Measurements from ENCODE around the gene ZNF182. TPM values are rescaled to one million over a fixed set of nuclear protein-coding genes. Genes with fewer than 3 reads are reported as not detected.
"Not testable (repeated sequence)": the region's sequence is repeated elsewhere in the genome, so short reads cannot be mapped to it uniquely, and the experiment has no call there.

The ZNF182 gene
- total RNA-seq (1 to 10 TPM; 3.9 to 6.4 (median 4.2) TPM), polyA plus RNA-seq (1 to 10 TPM in 1 of 3 donors, under 1 TPM in 2; 0.60 to 3.7 (median 0.92) TPM)

DNA sequence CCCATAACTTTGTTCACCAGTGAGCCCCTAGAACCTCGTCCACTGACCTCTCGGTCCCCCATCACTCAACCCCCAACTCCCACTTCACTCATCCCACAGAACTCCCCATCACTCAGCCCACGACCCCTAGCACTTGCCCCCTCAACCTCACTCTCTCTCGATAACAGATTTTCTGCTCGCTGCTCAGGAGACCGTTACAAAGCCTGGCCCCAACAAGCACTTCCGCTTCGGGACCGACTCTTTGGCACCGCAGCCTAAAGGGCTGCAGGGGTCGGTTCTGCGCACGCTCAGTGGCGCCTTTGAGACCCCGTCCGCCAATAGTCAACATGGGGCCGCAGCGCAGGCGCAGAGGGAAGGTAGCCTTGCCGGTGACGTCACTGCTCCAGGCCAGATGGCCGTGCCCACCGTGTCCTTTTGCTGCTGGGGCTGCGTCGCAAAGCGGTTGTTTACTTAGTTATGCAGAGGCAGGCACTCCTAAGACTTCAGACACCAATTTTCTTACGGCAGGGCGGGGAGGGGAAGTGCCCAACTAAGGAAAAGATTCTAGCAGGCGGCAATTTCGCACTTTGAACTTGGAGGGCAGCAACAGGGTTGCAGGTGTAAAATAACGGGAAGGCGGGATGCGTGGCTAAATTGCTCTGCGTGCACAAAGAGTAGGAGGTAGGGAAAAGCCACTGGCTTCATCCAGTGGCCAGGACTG, at the start of gene ZNF182:
Gene ZNF182, minus strand, starts transcription at position 232 of the 700 bp plus-strand sequence. CDS start 1,380 bp downstream, outside the sequence.
- WGBS, 2 donors, result 0 to 1% methylated on average over 34 of the region's 34 CpGs
- intact Hi-C loops (cut with DNase I), result no loop called here
- DNase-seq, result peak; percentile 97
- Histone ChIP-seq H3K9me3 (no peaks in the 10 kb centered on the region), H3K27me3 (no peaks in the 10 kb centered on the region), H3K4me3 (peak within 1 kb of the TSS; percentile 44 to 59 (median 58)), H3K27ac (peak within 1 kb of the TSS; percentile 76 to 80 (median 78)), H3K4me1 (peaks cover 0 to 9% (median 0%) of the 10 kb centered on the region in 4 donors), H3K36me3 (no peaks in the 10 kb centered on the region)
- TF ChIP-seq EP300 (IDR thresholded peaks at IDR 0.05) (no peak), POLR2A (IDR thresholded peaks at IDR 0.05) (peak; percentile 6 to 26), POLR2AphosphoS5 (IDR thresholded peaks at IDR 0.05) (peak; percentile 65 to 82 (median 74))

DNA sequence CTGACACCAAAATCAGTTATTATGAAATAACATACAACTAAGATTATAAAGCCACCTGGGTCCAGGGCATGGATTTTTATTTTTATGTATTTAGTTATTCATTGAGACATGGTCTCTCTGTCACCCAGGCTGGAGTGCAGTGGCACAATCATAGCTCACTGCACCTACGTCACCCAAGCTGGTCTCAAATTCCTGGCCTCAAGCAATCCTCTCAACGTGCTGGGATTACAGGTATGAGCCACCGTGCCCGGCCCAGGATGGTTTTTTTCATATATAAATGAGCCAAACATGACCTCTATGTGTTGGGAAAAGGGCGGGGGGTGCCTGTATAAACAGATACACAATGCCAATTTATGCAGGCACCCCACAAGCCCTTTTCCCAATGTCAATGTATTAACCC, 43.1 kb upstream of the ZNF182 start:
- no peak for TF ChIP-seq POLR2AphosphoS5 (IDR thresholded peaks at IDR 0.05)
- TF ChIP-seq, protein P1, sequence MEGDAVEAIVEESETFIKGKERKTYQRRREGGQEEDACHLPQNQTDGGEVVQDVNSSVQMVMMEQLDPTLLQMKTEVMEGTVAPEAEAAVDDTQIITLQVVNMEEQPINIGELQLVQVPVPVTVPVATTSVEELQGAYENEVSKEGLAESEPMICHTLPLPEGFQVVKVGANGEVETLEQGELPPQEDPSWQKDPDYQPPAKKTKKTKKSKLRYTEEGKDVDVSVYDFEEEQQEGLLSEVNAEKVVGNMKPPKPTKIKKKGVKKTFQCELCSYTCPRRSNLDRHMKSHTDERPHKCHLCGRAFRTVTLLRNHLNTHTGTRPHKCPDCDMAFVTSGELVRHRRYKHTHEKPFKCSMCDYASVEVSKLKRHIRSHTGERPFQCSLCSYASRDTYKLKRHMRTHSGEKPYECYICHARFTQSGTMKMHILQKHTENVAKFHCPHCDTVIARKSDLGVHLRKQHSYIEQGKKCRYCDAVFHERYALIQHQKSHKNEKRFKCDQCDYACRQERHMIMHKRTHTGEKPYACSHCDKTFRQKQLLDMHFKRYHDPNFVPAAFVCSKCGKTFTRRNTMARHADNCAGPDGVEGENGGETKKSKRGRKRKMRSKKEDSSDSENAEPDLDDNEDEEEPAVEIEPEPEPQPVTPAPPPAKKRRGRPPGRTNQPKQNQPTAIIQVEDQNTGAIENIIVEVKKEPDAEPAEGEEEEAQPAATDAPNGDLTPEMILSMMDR (IDR thresholded peaks at IDR 0.05), result no peak
- no peak for TF ChIP-seq POLR2A (IDR thresholded peaks at IDR 0.05)
- TF ChIP-seq EP300 (IDR thresholded peaks at IDR 0.05), result no peak
- H3K27me3 ChIP-seq, result no peaks in the 10 kb centered on the region
- no peak overlapping the region for H3K4me3 ChIP-seq
- no peak overlapping the region for H3K27ac ChIP-seq
- H3K36me3 ChIP-seq, result no peaks in the 10 kb centered on the region
- 92 to 97% methylated on average over 5 of the region's 5 CpGs for WGBS, 2 donors
- DNase-seq, result no peak
- H3K4me1 ChIP-seq, result no peaks in the 10 kb centered on the region
- intact Hi-C loops (cut with DNase I), result no loop called here
- H3K9me3 ChIP-seq, result no peaks in the 10 kb centered on the region

DNA sequence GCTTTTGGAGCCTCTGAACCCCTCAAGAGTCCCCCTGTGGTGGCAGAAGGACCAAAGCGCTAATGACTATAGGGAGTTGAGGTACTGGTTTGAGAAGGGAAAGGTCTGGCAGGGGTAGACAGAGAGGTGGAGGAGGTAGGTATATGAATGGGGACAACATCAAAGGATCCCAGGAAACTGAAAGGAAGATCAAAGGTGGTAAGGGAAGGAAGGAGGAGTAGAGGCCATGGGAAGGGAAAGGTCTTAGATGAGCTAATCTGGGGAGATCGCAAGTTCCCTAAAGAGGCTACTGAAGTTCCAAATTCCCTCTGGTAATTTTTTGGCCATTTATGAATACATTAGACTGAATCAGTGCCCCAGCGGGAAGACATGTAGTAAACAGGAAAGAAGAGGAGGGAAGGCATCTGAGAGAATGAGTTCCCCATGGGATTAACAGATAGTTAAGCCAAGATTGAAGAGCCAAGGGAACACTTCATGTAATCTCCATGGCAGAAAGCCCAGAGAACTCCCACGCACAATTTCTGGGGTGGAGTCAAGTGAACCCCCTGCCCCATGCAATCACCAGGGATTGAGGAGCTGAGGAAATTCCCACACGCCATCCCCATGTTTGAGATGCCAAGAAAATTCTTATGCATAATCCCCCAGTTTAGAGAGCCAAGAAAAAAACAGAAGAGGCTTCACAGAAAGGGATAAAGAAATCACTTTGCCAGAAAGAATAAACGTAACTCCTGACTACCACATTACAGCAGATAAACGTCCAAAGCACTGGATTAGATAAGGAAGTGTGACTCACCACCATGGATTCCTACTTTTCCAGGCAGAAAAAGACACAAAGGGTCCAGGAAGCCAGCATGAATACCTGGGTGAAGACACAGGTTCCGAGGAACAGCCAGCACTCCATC, 41.9 kb upstream of the ZNF182 start:
- H3K27me3 ChIP-seq, result no peaks in the 10 kb centered on the region
- H3K4me1 ChIP-seq, result no peaks in the 10 kb centered on the region
- TF ChIP-seq EP300 (IDR thresholded peaks at IDR 0.05) (no peak), POLR2A (IDR thresholded peaks at IDR 0.05) (no peak), POLR2AphosphoS5 (IDR thresholded peaks at IDR 0.05) (no peak)
- TF ChIP-seq, protein P1 (IDR thresholded peaks at IDR 0.05), result no peak
- no peaks in the 10 kb centered on the region for H3K9me3 ChIP-seq
- no peaks in the 10 kb centered on the region for H3K36me3 ChIP-seq
- WGBS, 2 donors, result 73 to 74% methylated on average over 8 of the region's 8 CpGs
- no peak overlapping the region for H3K4me3 ChIP-seq
- DNase-seq, result no peak
- intact Hi-C loops (cut with DNase I), result no loop called here
- peak overlapping the region in 1 of 4 donors; percentile 12 for H3K27ac ChIP-seq

DNA sequence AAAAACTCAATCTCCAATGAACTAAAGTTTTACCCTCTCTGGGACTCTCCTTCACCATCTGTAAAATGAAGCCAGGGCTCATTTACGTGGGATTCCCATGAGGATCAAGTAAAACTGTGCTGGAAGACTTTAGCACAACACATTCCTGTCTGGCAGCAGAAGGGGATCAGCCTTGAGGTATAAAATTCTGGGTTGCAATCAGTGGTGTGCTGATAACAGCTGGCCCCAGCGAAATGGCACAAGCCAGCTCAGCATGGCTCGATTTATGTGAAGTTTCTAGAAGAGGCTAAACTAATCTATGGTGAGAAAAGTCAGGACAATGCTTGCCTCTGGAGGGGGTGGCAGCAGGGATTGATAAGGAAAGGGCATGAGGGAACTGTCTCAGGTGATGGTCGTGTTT, 39.3 kb upstream of the ZNF182 start:
- Histone ChIP-seq H3K9me3 (no peaks in the 10 kb centered on the region), H3K27me3 (no peaks in the 10 kb centered on the region), H3K4me1 (no peaks in the 10 kb centered on the region), H3K27ac (no peak overlapping the region), H3K36me3 (no peaks in the 10 kb centered on the region), H3K4me3 (no peak overlapping the region)
- intact Hi-C loops (cut with DNase I), result no loop called here
- no peak for TF ChIP-seq POLR2A (IDR thresholded peaks at IDR 0.05)
- no peak for TF ChIP-seq EP300 (IDR thresholded peaks at IDR 0.05)
- TF ChIP-seq POLR2AphosphoS5 (IDR thresholded peaks at IDR 0.05), result no peak
- TF ChIP-seq, protein P1 (IDR thresholded peaks at IDR 0.05), result no peak
- DNase-seq, result no peak
- 89 to 92% methylated on average over 4 of the region's 4 CpGs for WGBS, 2 donors

GRCh38 chrX:48035891-48036290, 32.1 kb upstream of the ZNF182 start:
- WGBS, 2 donors, result 77 to 86% methylated on average over 4 of the region's 4 CpGs
- H3K9me3 ChIP-seq, result no peaks in the 10 kb centered on the region
- no peaks in the 10 kb centered on the region for H3K27me3 ChIP-seq
- no peak overlapping the region for H3K27ac ChIP-seq
- H3K4me3 ChIP-seq, result no peak overlapping the region
- intact Hi-C loops (cut with DNase I), result no loop called here
- no peaks in the 10 kb centered on the region for H3K36me3 ChIP-seq
- TF ChIP-seq EP300 (IDR thresholded peaks at IDR 0.05) (no peak), POLR2AphosphoS5 (IDR thresholded peaks at IDR 0.05) (no peak), POLR2A (IDR thresholded peaks at IDR 0.05) (no peak)
- TF ChIP-seq, protein P1 (IDR thresholded peaks at IDR 0.05), result no peak
- DNase-seq, result no peak
- H3K4me1 ChIP-seq, result no peaks in the 10 kb centered on the region

DNA sequence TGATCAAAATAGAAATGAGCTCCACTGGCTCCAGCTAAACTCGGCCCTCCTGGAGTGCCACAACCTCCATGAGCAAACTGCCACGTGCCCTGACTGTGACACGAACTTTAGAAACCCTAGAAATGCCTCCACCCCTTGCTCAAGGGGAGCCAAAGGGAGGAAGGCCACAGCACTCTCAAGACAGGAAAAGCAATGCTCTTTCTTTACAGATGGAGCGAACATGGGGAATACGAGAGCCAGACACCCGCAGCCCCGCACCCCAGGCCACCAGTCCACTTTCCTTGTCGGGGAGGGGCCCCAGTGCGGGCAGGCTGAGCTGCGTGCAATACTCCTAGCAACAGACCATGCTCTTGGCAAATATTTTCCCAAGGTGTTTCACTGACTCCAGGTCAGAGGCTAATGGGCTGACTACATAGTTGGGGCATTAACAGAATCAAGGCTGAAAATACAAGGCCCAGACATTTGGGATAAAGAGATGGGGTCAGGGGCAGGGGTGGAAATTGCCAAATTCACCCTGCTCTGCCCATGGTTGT, 26.9 kb upstream of the ZNF182 start:
- WGBS, 2 donors, result 55 to 82% methylated on average over 10 of the region's 10 CpGs
- intact Hi-C loops (cut with DNase I); H3K9me3 ChIP-seq; H3K4me3 ChIP-seq; H3K36me3 ChIP-seq; DNase-seq; H3K27ac ChIP-seq; H3K4me1 ChIP-seq; H3K27me3 ChIP-seq: not testable (repeated sequence)
